ENCODE measurements around the gene CBX5. TPM values are rescaled to one million over a fixed set of nuclear protein-coding genes. Genes with fewer than 3 reads are reported as not detected.
A peak's percentile ranks its signal among the peaks of the same experiment; 100 is the strongest.

Gene CBX5
- total RNA-seq, 1 donor from 2014 or later: 227 TPM

DNA sequence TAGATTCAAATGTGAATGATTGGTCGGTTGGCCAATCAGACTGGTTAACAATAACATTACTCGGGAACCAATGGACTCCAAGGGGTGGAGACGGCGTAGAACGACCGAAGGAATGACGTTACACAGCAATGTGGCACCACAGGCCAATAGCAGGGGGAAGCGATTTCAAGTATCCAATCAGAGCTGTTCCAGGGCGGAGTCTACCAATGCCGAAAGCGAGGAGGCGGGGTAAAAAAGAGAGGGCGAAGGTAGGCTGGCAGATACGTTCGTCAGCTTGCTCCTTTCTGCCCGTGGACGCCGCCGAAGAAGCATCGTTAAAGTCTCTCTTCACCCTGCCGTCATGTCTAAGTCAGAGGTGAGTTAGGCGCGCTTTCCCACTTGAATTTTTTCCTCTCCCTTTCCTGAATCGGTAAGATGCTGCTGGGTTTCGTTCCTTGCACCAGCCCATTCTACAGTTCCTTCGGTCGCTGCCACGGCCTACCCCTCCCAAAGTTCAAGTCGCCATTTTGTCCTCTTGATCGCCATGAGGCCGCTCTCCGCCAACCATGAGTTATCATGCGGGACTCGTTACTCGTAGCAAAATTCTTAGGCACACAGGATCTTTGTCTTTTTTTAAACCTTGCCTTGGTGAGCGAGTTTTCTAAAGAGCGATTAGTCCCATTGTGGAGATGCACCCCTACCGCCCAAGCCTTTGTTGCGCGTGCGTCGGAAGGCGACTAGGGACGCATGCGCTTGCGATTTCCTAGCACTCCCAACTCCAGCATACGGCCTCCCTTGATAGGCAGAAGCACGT is 742 bp upstream of the CBX5 start, which contains the start of gene HNRNPA1:
Gene HNRNPA1, plus strand, starts transcription at position 259 of the 793 bp plus-strand sequence. Its CDS starts 82 bp downstream, at position 341.
- no peaks in the 10 kb centered on the region for H3K9me3 Mint-ChIP-seq
- no peak within 1 kb of the TSS for H3K27ac Mint-ChIP-seq
- H3K4me1 Mint-ChIP-seq (ENCODE audit: unreplicated experiment): peaks cover 50% of the 10 kb centered on the region
- no peaks in the 10 kb centered on the region for H3K27me3 Mint-ChIP-seq
- peaks cover 27% of the 10 kb centered on the region for H3K36me3 Mint-ChIP-seq
- TF ChIP-seq, protein P1, sequence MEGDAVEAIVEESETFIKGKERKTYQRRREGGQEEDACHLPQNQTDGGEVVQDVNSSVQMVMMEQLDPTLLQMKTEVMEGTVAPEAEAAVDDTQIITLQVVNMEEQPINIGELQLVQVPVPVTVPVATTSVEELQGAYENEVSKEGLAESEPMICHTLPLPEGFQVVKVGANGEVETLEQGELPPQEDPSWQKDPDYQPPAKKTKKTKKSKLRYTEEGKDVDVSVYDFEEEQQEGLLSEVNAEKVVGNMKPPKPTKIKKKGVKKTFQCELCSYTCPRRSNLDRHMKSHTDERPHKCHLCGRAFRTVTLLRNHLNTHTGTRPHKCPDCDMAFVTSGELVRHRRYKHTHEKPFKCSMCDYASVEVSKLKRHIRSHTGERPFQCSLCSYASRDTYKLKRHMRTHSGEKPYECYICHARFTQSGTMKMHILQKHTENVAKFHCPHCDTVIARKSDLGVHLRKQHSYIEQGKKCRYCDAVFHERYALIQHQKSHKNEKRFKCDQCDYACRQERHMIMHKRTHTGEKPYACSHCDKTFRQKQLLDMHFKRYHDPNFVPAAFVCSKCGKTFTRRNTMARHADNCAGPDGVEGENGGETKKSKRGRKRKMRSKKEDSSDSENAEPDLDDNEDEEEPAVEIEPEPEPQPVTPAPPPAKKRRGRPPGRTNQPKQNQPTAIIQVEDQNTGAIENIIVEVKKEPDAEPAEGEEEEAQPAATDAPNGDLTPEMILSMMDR (conservative IDR thresholded peaks at IDR 0.05): no peak
- H3K4me3 Mint-ChIP-seq: no peak within 1 kb of the TSS
- peak; percentile 93 for DNase-seq (ENCODE audit: extremely low spot score, unreplicated experiment)

DNA sequence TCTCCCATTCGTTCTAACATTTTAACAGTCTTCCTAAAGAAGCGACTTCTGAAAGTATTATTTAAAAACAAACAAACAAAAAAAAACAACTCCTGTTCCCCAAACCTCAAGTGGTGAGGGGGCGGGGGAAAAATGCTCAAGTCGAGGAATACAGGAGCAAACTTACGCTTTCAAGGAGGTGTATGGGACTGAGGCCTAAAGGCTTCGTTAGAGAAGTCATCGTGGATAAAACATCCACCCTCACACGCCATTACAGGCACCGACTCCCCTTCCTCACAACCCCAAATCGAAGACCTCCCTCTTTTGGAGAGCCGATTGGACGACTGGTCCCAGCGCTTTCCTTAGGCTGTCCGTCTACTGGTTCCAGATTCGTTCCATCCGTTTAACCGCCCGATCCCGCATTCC is 693 bp downstream of the CBX5 start:
- no peak for DNase-seq (ENCODE audit: extremely low spot score, unreplicated experiment)
- no peak overlapping the region for H3K4me3 Mint-ChIP-seq
- TF ChIP-seq, protein P1 (conservative IDR thresholded peaks at IDR 0.05): no peak
- peaks cover 13% of the 10 kb centered on the region for H3K36me3 Mint-ChIP-seq
- peaks cover 47% of the 10 kb centered on the region for H3K4me1 Mint-ChIP-seq (ENCODE audit: unreplicated experiment)
- H3K27ac Mint-ChIP-seq: no peak overlapping the region
- no peaks in the 10 kb centered on the region for H3K9me3 Mint-ChIP-seq
- H3K27me3 Mint-ChIP-seq: no peaks in the 10 kb centered on the region

DNA sequence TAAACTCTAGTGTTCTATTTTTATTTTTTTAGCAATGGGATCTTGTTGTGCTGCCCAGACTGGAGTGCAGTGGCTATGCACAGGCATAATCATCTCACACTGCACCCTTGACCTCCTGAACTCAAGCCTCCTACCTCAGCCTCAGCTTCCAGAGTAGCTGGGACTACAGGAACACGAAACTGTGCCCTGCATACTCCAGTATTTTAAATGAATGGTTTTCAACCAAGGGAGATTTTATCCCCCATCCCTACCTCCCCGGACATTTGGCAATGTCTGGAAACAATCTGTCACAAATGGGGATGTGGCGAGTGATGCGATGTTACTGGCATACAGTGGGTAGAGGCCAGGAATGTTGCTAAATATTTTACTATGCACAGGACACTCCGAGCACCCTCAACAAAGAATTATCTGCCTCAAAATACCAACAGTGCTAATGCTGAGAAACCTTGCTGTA is 2.1 kb downstream of the CBX5 start:
- H3K9me3 Mint-ChIP-seq: no peaks in the 10 kb centered on the region
- TF ChIP-seq, protein P1 (conservative IDR thresholded peaks at IDR 0.05): no peak
- DNase-seq (ENCODE audit: extremely low spot score, unreplicated experiment): no peak
- H3K4me1 Mint-ChIP-seq (ENCODE audit: unreplicated experiment): peaks cover 36% of the 10 kb centered on the region
- no peaks in the 10 kb centered on the region for H3K27me3 Mint-ChIP-seq
- H3K4me3 Mint-ChIP-seq: no peak overlapping the region
- no peak overlapping the region for H3K27ac Mint-ChIP-seq
- peaks cover 14% of the 10 kb centered on the region for H3K36me3 Mint-ChIP-seq

DNA sequence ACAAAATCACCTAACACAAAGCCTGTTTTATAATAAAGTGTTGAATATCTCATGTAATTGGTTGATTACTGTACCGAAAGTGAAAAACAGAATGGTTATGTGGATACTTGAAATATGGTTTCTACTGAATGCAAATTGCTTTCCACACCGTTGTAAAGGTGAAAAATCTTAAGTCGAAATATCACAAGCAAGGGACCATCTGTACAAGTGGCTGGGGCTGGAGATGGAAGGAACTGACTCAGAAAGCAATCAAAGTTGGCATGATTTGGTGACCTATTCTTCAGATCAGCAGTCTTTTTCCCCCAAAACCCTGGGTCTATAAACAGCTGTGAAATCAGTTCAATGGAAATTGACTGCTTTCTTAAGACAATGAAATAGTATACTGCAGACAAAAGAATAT is 3.6 kb downstream of the CBX5 start:
- Mint-ChIP-seq H3K4me3 (peak overlapping the region; percentile 37), H3K4me1 (ENCODE audit: unreplicated experiment) (peaks cover 35% of the 10 kb centered on the region), H3K27me3 (no peaks in the 10 kb centered on the region), H3K27ac (peak overlapping the region; percentile 35), H3K9me3 (no peaks in the 10 kb centered on the region), H3K36me3 (peaks cover 20% of the 10 kb centered on the region)
- TF ChIP-seq, protein P1 (conservative IDR thresholded peaks at IDR 0.05): no peak
- DNase-seq (ENCODE audit: extremely low spot score, unreplicated experiment): no peak

DNA sequence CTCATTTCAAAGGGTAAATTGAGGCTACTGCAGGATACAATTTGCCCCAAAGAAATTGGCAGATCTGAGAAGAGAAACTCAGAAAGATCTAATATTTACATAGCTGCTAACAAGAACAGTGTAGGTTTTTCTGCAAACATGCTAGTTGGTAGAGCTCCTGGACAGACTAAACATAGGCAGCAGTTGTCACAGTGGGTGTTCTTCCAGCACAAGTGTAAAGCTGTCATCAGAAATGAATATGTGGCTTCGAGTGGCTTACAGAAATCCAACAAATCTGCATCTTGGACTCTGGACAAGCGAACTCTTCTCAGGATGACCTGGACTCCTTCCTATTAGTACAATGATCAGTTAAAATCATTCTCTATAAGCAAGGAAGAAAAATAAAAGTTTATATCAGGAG is 5.9 kb downstream of the CBX5 start:
- TF ChIP-seq, protein P1 (conservative IDR thresholded peaks at IDR 0.05): no peak
- peaks cover 39% of the 10 kb centered on the region for H3K4me1 Mint-ChIP-seq (ENCODE audit: unreplicated experiment)
- no peak overlapping the region for H3K4me3 Mint-ChIP-seq
- H3K27ac Mint-ChIP-seq: peak overlapping the region; percentile 43
- peaks cover 20% of the 10 kb centered on the region for H3K36me3 Mint-ChIP-seq
- DNase-seq (ENCODE audit: extremely low spot score, unreplicated experiment): no peak
- no peaks in the 10 kb centered on the region for H3K9me3 Mint-ChIP-seq
- H3K27me3 Mint-ChIP-seq: no peaks in the 10 kb centered on the region
